NOMO-1 (cell line): ENCODE measurements around the gene MYL4.
A peak's percentile ranks its signal among the peaks of the same experiment; 100 is the strongest.
"Not testable (repeated sequence)": the region's sequence is repeated elsewhere in the genome, so short reads cannot be mapped to it uniquely, and the experiment has no call there.

Experiments used
- DNase-seq, 2 experiments: peaks; one replicate each; lab custom pipeline; 2025; ENCODE audit not compliant: unreplicated experiment in 2 of 2; lab: John Stamatoyannopoulos, UW

MYL4 gene

GRCh38 chr17:47208744-47209488 lies at the start of gene MYL4:
TSS of gene MYL4 (plus strand) at chr17:47209348. CDS start at chr17:47209423, 75 bp downstream.
- DNase-seq = no peak

GRCh38 chr17:47162013-47162622 lies 47.0 kb upstream of the MYL4 start:
- DNase-seq = peak in 1 of 2 experiments; percentile 8

GRCh38 chr17:47164263-47164662 lies 44.9 kb upstream of the MYL4 start:
- no peak for DNase-seq

- no peak for DNase-seq
Observed at GRCh38 chr17:47165137-47165536, 44.0 kb upstream of the MYL4 start.

GRCh38 chr17:47166854-47167253 lies 42.3 kb upstream of the MYL4 start:
- not testable (repeated sequence) for DNase-seq

- DNase-seq = not testable (repeated sequence)
Observed at GRCh38 chr17:47168896-47169295, 40.3 kb upstream of the MYL4 start.

GRCh38 chr17:47170710-47171109 lies 38.4 kb upstream of the MYL4 start:
- no peak for DNase-seq

- DNase-seq = no peak
Observed at GRCh38 chr17:47172696-47173565, 36.2 kb upstream of the MYL4 start.

- not testable (repeated sequence) for DNase-seq
Observed at GRCh38 chr17:47174823-47175222, 34.3 kb upstream of the MYL4 start.

GRCh38 chr17:47176389-47176826 lies 32.7 kb upstream of the MYL4 start:
- DNase-seq = no peak

- DNase-seq = no peak
Observed at GRCh38 chr17:47177261-47177660, 31.9 kb upstream of the MYL4 start.

GRCh38 chr17:47179141-47179540 lies 30.0 kb upstream of the MYL4 start:
- DNase-seq = no peak

GRCh38 chr17:47180337-47180736 lies 28.8 kb upstream of the MYL4 start:
- DNase-seq = no peak

GRCh38 chr17:47180988-47181387 lies 28.2 kb upstream of the MYL4 start:
- DNase-seq = not testable (repeated sequence)

- DNase-seq = no peak
Observed at GRCh38 chr17:47184681-47185080, 24.5 kb upstream of the MYL4 start.

- DNase-seq = peak; percentile 20 to 30
Observed at GRCh38 chr17:47188271-47188875, 20.8 kb upstream of the MYL4 start.

- peak; percentile 96 to 98 for DNase-seq
Observed at GRCh38 chr17:47188876-47189731, 20.0 kb upstream of the MYL4 start, which contains the start of gene CDC27. TSS of gene CDC27 (minus strand) at chr17:47189295. CDS start at chr17:47189172, 123 bp downstream.

- DNase-seq = no peak
Observed at GRCh38 chr17:47189732-47190237, 19.4 kb upstream of the MYL4 start.

- no peak for DNase-seq
Observed at GRCh38 chr17:47190243-47190642, 18.9 kb upstream of the MYL4 start.

- no peak for DNase-seq
Observed at GRCh38 chr17:47190770-47191169, 18.4 kb upstream of the MYL4 start.
